Thymus (tissue), 11 donors: ENCODE data around the gene MYADML2. TPM values are rescaled to one million over a fixed set of nuclear protein-coding genes. Genes with fewer than 3 reads are reported as not detected.
"Not testable (repeated sequence)": the region's sequence is repeated elsewhere in the genome, so short reads cannot be mapped to it uniquely, and the experiment has no call there.

Experiments
- DNase-seq, 9 donors: peaks; one replicate each; pipeline ENCODE4 v3.0.0-alpha.2; 2013; ENCODE audit warnings: low spot score in 9 of 9, low read depth in 6 of 9, missing footprints in 1 of 9
- H3K27ac ChIP-seq, 2 donors: one replicate each; pipeline ENCODE4 v1.5.1; 2013; ENCODE audit warnings: control low read depth in 1 of 2, low read depth in 1 of 2, low read length in 1 of 2, mild to moderate bottlenecking in 1 of 2, moderate library complexity in 1 of 2
- H3K27me3 ChIP-seq, 2 donors: one replicate each; pipeline ENCODE4 v1.5.1; 2013; ENCODE audit warnings: low read length in 1 of 2; ENCODE audit not compliant: control insufficient read depth in 2 of 2, insufficient read depth in 1 of 2
- H3K36me3 ChIP-seq, 2 donors: one replicate each; pipeline ENCODE4 v1.5.1; 2013; ENCODE audit warnings: low read length in 1 of 2, mild to moderate bottlenecking in 1 of 2, moderate library complexity in 1 of 2; ENCODE audit not compliant: control insufficient read depth in 2 of 2, insufficient read depth in 2 of 2
- H3K4me1 ChIP-seq, 2 donors: one replicate each; pipeline ENCODE4 v1.5.1; 2013; ENCODE audit warnings: low read length in 2 of 2; ENCODE audit not compliant: control insufficient read depth in 2 of 2, insufficient read depth in 2 of 2
- H3K4me3 ChIP-seq, 2 donors: one replicate each; pipeline ENCODE4 v1.5.1; 2013; ENCODE audit warnings: low read length in 2 of 2, control low read depth in 1 of 2, mild to moderate bottlenecking in 1 of 2
- H3K9me3 ChIP-seq, 2 donors: one replicate each; pipeline ENCODE4 v1.5.1; 2013; ENCODE audit warnings: low read length in 1 of 2, mild to moderate bottlenecking in 1 of 2; ENCODE audit not compliant: control insufficient read depth in 2 of 2, insufficient read depth in 1 of 2
- WGBS: extraction: QIAGEN DNeasy Blood & Tissue Kit; methylation state at CpG from one replicate; pipeline ENCODE4 v1.1.7; 2013; 5-methylcytosine and 5-hydroxymethylcytosine counted together
- polyA plus RNA-seq: library from polyadenylated mRNA; stranded (reverse); fragments of 200-250 nt; gene quantifications from one replicate; pipeline ENCODE4 v1.2.3, GENCODE V29; 2013
- total RNA-seq: library from RNA; stranded (reverse); fragments of 120-200 nt; gene quantifications from one replicate; pipeline ENCODE4 v1.2.4, GENCODE V29; 2013
- donor health status: healthy.

Gene MYADML2
- total and polyA plus RNA-seq, 2 donors, result 0.05 to 0.07 TPM

GRCh38 chr17:81921537-81921862 is 25.5 kb downstream of the MYADML2 start:
- Histone ChIP-seq H3K9me3 (peaks cover 0 to 2% of the 10 kb centered on the region in 2 donors), H3K27me3 (peaks cover 0 to 8% of the 10 kb centered on the region in 2 donors), H3K27ac (no peak overlapping the region), H3K36me3 (peaks cover 19 to 24% of the 10 kb centered on the region in 2 donors), H3K4me3 (no peak overlapping the region), H3K4me1 (peaks cover 37 to 46% of the 10 kb centered on the region in 2 donors)
- DNase-seq, result no peak
- WGBS, result 98% methylated on average over 3 of the region's 3 CpGs

- H3K9me3 ChIP-seq, result no peaks in the 10 kb centered on the region
- H3K36me3 ChIP-seq, result peaks cover 22 to 25% of the 10 kb centered on the region in 2 donors
- H3K27me3 ChIP-seq, result peaks cover 0 to 8% of the 10 kb centered on the region in 2 donors
- no peak for DNase-seq
- H3K4me1 ChIP-seq, result peaks cover 32 to 40% of the 10 kb centered on the region in 2 donors
- 98% methylated on average over 33 of the region's 33 CpGs for WGBS
- no peak overlapping the region for H3K4me3 ChIP-seq
- H3K27ac ChIP-seq, result no peak overlapping the region
These were observed 26.2 kb downstream of the MYADML2 start for GRCh38 chr17:81920612-81921536.

DNA sequence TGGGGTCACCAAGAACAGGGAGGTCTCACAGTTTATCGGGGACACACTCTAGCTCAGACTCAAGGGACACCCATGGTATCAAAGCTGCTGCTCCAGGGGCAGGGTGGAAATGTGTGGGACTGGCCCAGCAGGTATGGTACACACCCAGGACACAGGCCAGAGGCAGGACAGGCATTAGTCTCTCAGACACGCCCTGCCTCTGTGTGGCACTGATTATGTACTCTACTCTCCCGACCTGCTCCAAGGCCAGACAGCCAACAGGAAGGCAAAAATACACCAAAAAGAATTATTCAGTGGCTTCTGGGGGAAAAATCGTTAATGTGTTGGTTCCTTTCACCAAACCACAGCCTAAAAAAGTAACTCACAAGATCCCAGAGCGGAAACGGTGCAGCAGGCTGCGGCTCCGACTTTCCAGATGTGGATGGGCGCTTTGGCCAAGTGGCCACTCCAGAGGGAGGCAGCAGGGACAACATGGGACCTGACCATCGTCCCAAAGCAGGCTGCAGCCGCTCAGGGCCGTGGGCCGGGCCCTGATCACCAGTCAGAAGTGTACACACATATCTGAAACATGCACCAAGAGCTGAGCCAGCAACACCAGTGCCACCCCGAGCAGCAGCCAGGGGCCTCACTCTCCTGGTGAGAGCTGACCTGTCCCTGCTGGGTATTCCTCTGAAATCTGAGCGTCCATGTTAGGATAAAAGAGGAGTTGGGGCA is 28.0 kb downstream of the MYADML2 start:
- H3K4me3 ChIP-seq, result no peak overlapping the region
- H3K4me1 ChIP-seq, result peaks cover 19 to 24% of the 10 kb centered on the region in 2 donors
- no peak for DNase-seq
- WGBS, result 84% methylated on average over 15 of the region's 15 CpGs
- peaks cover 40 to 44% of the 10 kb centered on the region in 2 donors for H3K36me3 ChIP-seq
- H3K27ac ChIP-seq, result no peak overlapping the region
- H3K27me3 ChIP-seq, result peaks cover 0 to 6% of the 10 kb centered on the region in 2 donors
- H3K9me3 ChIP-seq, result no peaks in the 10 kb centered on the region

GRCh38 chr17:81918333-81918669 is 28.7 kb downstream of the MYADML2 start:
- Histone ChIP-seq H3K27ac (peak overlapping the region; percentile 55 to 75), H3K4me3 (peak overlapping the region; percentile 59 to 89), H3K4me1 (peaks cover 12 to 17% of the 10 kb centered on the region in 2 donors), H3K36me3 (peaks cover 47 to 51% of the 10 kb centered on the region in 2 donors)
- H3K27me3 ChIP-seq, DNase-seq, H3K9me3 ChIP-seq: not testable (repeated sequence)
- 58% methylated on average over 9 of the region's 9 CpGs for WGBS

GRCh38 chr17:81917565-81918332 is 29.3 kb downstream of the MYADML2 start, which contains the start of gene SIRT7:
Gene SIRT7 (minus strand): TSS chr17:81918176. CDS start chr17:81918131, 45 bp downstream.
- no peaks in the 10 kb centered on the region for H3K27me3 ChIP-seq
- peak within 1 kb of the TSS; percentile 59 to 89 for H3K4me3 ChIP-seq
- WGBS, result under 1% methylated on average over 94 of the region's 94 CpGs
- H3K9me3 ChIP-seq, result no peaks in the 10 kb centered on the region
- H3K36me3 ChIP-seq, result peaks cover 51% of the 10 kb centered on the region in 2 donors
- H3K4me1 ChIP-seq, result peaks cover 12 to 15% of the 10 kb centered on the region in 2 donors
- peak; percentile 43 to 92 (median 79) for DNase-seq
- H3K27ac ChIP-seq, result peak within 1 kb of the TSS; percentile 55 to 75

- peaks cover 48 to 53% of the 10 kb centered on the region in 2 donors for H3K36me3 ChIP-seq
- no peaks in the 10 kb centered on the region for H3K27me3 ChIP-seq
- DNase-seq, result no peak
- no peak overlapping the region for H3K27ac ChIP-seq
- WGBS, result 91% methylated on average over 21 of the region's 21 CpGs
- H3K4me3 ChIP-seq, result peak overlapping the region in 1 of 2 donors; percentile 89
- H3K4me1 ChIP-seq, result peaks cover 15 to 20% of the 10 kb centered on the region in 2 donors
- peaks cover 0 to 4% of the 10 kb centered on the region in 2 donors for H3K9me3 ChIP-seq
These were observed 30.6 kb downstream of the MYADML2 start for GRCh38 chr17:81916234-81917001.

- H3K27ac ChIP-seq, result no peak overlapping the region
- peaks cover 40 to 53% of the 10 kb centered on the region in 2 donors for H3K36me3 ChIP-seq
- H3K4me3 ChIP-seq, result no peak overlapping the region
- peaks cover 0 to 4% of the 10 kb centered on the region in 2 donors for H3K9me3 ChIP-seq
- DNase-seq, result no peak
- 97% methylated on average over 12 of the region's 12 CpGs for WGBS
- H3K4me1 ChIP-seq, result peaks cover 19 to 26% of the 10 kb centered on the region in 2 donors
- H3K27me3 ChIP-seq, result peaks cover 0 to 5% of the 10 kb centered on the region in 2 donors
These were observed 31.7 kb downstream of the MYADML2 start for GRCh38 chr17:81915331-81915730.

DNA sequence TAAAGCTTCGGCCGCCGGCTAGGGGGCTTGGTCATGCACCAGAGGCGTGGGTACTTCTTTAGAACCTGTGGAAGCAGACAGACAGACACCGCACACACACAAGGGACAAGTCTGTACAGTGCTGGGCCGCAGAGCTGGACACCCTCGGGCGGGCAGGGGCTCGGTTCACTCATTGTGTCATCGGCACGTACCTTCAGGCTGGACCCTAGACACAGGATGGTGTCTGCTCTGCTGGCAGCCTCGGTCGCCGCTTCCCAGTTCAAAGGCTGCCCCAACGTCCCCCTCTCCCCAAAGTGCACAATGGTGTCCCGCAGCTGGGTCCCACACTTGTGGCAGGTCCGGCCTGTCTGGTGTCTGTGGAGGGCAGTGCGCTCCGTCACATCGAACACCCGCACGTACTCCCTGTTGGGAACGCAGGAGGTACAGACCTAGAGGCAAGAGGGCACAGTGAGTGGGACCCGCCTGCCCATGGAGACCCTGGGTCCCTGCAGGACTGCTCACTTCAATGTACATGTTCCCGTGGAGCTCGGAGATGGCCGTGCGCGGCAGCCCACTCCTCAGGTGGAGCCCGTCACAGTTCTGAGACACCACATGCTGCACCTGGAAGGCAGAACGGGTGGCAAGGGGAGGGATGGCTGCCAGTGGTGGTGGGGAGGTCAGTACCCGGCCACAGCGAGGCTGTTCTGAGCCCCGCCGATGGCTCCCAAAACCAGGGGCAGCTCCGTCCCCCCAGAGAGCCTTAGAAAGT is 32.8 kb downstream of the MYADML2 start:
- peaks cover 37 to 48% of the 10 kb centered on the region in 2 donors for H3K36me3 ChIP-seq
- WGBS, result 98% methylated on average over 36 of the region's 36 CpGs

More for the DNA sequence above, 32.8 kb downstream of the MYADML2 start:
- peaks cover 0 to 9% of the 10 kb centered on the region in 2 donors for H3K27me3 ChIP-seq
- no peak overlapping the region for H3K27ac ChIP-seq
- peaks cover 0 to 4% of the 10 kb centered on the region in 2 donors for H3K9me3 ChIP-seq
- no peak for DNase-seq
- H3K4me3 ChIP-seq, result no peak overlapping the region
- H3K4me1 ChIP-seq, result peaks cover 23 to 34% of the 10 kb centered on the region in 2 donors
